ENCODE data around the gene GAST.
"Not testable (repeated sequence)": the region's sequence is repeated elsewhere in the genome, so short reads cannot be mapped to it uniquely, and the experiment has no call there.

GAST gene, protein sequence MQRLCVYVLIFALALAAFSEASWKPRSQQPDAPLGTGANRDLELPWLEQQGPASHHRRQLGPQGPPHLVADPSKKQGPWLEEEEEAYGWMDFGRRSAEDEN

DNA sequence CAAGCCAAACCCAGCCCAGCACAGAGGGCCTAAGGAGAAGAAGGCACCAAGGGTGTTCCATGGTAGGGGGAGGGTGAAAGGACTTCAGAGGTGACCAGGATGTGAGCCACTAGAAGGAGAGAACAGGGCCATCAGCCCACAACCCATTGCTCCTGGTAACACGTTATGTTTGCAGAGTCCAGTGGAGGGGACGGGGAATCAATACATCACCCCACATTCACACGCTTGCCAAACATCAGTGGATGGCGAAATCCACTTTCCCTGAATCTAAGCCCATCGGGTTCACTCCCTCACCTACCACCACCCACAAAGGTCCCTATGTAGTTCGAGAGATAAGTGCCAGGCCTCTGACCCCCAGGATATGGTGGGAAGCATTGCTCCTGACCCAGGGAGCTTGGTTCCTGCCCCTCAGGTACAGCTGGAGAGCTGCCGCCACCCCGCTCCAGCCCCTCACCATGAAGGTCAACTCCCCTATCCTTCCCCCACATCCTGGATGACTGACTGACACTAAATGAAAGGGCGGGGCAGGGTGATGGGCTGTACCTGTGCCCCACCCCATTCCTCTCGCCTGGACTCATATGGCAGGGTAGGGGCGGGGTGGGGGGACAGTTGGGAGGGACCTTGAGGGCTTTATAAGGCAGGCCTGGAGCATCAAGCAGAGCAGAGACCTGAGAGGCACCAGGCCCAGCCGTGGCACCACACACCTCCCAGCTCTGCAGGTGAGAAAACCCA lies at the start of gene GAST:
TSS of gene GAST (plus strand) at position 663 of the 732 bp plus-strand sequence. CDS start 3,106 bp downstream, outside the sequence.
- FAIRE-seq: no peak

DNA sequence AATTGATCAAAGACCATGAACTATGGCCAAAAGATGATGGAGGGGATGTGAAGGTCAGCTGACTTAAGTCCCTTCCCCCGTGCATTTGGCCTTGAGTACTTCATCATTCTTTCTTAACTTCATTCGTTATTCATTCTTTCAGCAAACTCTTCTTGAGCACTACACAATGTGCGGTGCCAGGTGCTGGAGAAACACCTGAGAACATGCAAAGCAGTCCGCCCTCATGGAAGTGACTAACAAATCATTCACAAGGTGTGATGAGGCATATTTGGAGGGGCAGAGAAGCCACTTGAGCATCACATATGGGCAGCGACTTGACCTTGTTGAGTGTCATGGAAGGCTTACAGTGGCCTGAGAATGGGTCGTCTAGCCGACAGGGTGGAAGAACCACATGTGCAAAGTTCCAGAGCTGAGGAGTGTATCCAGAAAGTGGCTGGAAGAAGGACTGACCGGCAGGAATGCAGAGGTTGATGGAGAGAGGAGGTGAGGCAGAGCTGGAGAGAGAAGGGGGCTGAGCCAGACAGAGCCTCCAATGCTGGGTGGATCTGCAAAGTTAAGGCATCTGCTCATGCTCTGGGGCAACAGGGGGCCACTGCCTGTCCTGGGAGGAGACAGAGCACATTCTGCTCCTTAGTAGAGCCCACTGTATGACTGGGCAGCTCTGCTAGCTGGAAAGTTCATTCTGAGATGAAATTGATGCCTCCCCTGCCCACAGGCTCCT lies 48.5 kb upstream of the GAST start:
- no peak for FAIRE-seq

DNA sequence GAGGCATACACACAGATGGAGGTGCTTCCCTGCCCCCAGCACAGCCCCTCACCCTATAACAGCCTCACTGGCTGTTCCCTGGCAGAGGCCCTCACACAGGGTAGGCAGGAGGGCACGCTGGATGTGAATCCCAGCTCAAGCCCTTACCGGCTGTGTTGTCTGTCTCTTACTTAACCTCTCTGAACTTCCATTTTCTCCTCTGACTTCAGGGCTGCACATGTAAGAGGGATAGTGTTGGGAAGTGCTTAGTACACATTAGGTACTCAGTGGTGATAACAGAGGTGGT lies 48.0 kb upstream of the GAST start:
- FAIRE-seq: no peak

DNA sequence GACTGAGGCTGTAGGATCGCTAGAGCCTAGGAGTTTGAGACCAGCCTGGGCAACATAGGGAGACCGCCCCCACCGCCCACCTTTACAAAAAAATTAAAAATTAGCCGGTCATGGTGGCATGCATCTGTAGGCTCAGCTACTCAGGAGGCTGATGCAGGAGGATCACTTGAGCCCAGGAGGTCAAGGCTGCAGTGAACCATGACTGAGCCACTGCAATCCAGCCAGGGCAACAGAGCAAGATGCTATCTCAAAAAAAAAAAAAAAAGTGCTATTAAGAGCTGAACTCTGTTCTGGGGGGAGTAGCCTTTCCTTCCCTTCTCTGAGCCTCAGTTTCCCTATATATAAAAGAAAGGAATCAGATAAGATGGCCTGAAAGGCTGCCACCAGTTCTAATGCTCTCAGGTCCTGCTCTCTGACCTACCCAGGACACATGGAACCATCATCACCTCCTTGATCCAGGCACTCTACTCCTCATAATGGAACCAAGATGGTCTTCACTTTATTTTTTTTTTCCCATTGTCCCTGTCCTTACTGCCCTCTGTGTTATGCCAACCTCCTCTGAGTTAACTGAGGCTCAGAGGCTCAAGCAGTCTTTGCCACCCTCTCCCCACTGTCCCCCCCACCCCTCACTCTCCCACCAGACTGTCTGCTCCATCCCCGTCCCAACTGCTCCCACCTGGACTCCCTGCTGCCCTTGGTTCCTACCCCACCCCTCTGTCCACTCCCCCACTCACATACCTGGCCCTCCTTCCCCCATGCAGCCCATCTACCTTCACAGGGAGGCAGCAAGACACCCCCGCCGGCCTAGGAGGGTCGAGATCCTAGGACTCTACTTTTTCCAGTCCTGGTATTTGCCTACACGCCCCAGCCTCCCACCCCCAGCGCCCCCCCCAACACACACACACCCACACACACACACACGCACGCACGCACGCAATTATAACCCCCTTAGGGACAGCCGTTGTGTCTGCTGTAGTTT lies 47.3 kb upstream of the GAST start:
- no peak for FAIRE-seq

DNA sequence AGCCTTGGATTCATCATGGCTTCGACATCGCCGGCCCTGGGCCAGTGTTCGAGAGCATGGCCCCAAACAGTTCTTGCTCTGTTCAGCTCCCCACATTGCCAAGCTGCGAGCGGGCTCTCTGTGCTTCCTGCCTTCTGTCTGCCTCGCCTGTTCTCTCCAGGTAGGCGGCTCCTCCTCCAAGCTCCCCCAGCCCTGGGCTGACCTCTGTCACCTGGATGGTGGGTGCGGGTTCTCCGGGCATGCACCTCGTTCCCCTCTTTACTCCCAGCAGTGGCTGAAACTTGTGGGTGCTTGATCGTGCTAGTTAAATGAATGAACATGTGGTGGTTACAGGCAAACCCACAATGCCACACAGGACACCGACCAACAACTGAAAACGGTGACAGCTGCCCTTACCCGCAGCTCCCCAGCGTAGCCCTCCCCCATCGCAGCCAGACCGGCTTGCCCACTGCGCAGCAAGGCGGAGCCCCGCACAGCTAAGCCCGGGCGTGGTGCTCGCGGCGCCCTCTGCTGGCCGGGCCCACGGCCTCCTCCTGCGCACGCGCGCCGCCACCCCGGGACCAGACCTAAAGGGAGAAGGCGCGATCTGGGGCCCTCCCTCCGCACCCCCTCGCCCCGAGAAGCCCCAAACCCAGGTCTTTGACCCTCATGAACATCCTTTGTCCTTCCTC lies 46.4 kb upstream of the GAST start:
- no peak for FAIRE-seq

DNA sequence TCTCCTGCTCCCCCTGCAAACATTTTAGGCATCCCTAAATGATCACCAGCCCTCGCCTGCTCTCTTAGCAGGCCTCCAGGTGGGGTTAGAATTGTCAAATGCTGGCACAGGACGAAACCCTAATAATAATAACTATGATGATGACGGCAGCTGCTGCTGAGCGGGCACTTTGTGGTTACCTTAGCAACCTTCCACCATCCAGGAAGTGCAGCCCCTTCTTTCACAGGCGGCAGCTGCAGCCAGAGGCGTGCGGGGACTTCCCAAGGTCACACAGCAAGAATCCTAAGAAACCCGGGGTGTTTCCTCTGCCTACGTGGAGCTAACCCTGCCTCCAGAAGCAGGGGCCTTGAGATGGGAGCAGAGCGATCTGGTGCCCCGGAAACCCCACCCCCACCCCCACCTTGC lies 45.9 kb upstream of the GAST start:
- FAIRE-seq: no peak

DNA sequence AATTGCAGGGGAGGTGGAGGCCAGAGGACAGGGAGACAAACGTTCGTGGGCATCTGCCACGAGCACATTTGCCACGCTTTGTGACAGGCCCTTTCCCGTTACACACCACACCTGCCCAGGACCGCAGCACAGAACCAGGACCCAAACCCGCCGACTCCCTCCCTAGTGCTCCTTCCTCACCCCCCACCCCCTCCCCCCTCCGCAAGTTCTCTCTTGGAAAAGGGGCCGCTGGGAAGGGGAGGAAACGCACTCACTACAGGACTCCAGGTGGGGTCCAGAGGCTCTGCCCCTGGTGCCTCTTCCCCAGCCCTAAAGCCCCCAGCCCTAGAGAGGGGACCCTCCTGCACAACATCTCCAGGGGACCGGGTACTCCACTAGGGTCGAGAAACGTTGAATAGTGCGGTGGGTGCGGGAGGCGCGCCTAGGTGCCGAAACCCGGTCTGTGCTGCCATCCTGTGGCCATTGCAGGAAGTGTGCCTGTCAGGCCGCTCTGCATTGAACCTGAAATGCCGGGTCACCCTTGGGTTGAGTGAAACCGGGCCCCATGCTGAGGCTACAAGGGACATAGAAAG lies 45.3 kb upstream of the GAST start:
- FAIRE-seq: no peak

DNA sequence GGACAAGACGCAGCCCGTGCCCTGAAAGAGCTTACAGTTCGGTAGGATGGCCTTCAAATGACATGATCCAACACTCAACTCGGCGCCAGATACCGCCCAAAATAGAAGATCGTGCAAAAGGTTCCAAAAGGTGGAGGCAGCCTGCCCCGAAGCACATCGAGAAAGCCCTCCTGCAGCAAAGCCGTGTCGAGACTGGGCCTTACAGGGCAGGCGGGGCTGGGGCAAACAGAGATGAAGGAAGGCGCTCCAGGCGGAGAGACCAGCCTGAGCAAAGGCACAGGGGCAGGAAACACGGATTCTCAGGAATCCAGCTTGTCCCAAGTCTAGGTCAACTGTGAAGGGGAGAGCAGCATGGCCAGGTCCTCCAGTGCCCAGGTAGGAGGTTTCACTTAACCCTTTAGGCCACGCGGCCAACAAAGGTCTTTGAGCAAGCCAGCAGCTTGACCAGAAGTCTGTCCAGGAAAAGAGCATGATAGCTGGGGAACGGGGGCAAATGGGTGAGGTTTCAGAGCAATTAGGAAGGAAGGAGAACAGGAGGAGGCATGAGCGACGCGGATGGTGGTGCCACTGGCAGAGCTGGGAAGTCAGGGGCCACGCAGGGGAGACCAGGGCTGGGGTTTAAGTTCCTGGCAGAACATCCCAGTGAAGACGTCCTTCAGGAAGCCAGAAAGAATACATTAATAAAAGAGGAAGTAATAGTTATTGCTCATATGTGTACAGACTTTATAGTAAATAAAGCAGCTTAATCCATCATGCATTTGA lies 44.7 kb upstream of the GAST start:
- no peak for FAIRE-seq

DNA sequence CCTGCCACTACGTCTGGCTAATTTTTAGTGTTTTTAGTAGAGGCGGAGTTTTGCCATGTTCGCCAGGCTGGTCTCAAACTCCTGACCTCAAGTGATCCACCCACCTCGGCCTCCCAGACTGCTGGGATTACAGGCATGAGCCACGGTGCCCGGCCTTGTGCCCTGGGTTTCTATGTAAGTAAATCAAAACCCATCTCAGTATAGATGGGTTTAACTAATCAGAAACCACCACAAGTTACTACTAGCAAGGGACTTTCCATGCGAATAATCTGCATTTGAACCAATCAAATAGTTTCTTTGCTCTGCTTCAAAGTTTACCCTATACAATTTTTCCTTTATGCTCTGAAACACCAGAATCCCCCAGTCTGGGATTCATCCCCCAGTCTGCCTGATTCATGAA lies 40.0 kb upstream of the GAST start:
- FAIRE-seq: no peak

DNA sequence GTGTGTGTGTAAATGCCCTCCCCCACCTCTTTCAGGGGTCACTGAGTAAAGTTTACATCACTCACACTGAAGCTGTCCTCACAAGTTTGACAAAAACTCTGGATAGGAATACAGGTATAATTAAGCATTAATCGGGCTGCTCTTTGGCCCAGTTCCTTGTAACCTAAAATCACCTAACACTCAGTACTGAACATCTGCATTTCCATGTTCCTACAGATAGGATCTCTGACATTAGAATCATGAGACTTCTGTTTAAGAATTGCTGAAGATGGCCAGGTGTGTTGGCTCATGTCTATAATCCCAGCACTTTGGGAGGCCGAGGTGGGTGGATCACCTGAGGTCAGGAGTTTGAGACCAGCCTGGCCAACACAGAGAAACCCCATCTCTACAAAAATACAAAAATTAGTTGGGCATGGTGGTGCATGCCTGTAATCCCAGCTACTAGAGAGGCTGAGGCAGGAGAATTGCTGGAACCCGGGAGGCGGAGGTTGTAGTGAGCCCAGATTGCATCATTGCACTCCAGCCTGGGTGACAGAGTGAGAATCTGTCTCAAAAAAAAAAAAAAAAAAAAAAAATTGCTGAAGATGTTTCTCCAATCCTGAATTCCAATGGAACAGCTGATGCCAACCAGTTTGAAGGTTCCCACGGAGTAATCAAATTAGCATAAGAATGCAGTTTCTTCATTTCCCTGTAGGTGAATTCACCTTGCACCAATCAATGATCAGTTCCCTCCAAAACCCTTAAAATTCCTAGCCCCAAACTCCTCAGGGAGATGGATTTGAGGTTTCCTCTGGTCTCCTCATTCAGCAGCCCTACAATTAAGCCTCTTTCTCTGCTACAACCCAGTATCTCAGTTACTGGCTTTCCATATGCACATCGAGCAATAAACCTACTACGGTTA lies 36.7 kb upstream of the GAST start:
- not testable (repeated sequence) for FAIRE-seq

DNA sequence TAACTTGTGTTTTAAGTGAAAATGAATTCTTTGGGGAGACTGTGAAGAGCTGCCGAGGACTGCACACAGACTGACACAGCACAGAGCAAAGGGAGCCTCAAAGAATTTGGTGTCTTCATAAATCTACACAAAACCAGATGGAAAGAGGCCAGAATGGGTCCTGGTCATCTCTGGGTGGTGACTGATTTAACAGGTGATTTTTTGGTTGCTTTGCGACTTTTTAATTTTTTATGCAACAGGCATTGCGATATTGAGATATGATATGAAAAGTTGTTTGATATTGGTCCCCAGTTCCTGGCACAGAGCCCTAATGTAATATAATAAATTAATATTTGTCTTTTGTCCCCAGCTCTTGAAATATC lies 36.1 kb upstream of the GAST start:
- no peak for FAIRE-seq

DNA sequence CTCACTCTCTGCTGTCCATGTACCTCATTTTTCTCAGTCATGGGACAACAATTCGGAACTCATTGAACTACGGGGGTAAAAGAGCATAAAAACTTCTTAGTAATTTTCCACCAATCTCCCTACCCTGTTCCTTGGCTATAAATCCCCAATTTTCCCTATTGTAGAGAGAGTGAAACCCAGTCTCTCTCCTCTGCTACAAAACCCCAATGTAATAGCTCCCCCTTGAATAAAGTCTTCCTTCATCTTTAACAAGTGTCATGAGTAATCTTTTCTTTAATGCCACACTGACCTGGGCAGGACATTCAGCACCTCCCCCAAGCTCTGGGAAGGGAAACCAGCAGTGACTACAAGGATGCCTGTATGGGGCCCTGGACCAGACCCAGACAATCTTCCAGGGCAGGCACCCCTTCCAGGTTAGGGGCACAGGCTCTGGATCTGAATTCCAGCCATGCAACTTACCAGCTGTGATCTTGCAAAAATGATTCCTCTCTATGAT lies 33.7 kb upstream of the GAST start:
- FAIRE-seq: no peak

DNA sequence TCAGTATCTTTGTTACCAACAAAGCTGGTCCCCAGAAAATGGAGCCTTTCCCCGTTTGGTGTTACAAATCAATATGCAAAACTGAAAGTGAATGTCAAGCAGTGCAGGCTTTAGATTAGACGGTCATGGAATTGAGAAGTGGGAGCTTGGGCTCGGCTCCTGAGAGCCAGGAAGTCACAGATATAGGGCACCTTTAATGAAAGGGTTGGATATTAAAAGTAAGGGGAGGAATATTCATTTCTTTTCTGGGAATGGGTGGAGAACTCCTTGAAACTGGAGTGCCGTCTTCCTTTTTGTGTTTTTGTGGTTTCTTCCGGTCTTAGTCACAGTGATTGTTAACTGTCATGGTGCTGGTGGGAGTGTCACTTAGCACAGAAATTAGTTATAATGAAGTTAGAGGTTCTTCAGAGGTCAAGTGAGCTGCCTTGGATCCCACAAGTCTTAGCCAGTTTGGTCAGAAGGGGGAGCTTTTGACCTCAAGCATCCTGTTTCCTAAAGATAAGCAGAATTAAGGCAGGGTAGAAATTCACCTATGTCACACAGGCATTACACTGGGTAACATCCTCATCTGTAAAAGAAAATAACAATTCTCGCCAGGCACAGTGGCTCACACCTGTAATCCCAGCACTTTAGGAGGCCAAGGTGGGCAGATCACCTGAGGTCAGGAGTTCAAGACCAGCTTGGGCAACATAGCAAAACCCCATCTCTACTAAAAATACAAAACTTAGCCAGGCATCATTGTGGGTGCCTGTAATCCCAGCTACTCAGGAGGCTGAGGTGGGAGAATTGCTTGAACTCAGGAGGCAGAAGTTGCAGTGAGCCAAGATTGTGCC lies 33.0 kb upstream of the GAST start:
- FAIRE-seq: no peak

DNA sequence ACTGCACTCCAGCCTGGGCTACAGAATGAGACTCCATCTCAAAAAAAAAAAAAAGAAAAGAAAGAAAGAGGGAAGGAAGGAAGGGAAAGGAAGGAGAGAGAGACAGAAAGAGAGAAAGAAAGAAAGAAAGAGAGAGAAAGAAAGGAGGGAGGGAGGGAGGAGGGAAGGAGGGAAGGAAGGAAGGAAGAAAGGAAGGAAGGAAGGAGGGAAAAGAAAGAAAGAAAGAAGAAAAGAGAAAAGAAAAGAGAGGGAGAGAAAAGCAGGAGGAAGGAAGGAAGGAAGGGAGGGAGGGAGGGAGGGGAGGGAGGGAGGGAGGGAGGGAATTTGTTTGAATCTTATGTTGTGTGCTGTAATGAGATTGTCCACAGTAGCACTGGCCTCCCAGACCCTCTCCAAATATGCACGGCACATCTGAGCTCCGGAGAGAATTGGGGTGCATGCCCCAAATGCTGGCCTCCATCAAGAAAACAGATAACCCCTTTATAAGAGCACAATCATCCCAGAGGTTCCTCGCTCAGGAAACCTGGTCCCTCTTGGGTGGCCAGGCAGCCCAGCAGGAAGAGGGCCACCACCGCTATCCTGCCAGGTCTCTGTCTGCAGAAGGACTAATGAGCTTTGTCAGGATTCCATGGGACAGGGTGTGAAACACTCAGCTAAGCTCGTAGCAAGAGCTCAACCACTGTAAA lies 32.2 kb upstream of the GAST start:
- no peak for FAIRE-seq

DNA sequence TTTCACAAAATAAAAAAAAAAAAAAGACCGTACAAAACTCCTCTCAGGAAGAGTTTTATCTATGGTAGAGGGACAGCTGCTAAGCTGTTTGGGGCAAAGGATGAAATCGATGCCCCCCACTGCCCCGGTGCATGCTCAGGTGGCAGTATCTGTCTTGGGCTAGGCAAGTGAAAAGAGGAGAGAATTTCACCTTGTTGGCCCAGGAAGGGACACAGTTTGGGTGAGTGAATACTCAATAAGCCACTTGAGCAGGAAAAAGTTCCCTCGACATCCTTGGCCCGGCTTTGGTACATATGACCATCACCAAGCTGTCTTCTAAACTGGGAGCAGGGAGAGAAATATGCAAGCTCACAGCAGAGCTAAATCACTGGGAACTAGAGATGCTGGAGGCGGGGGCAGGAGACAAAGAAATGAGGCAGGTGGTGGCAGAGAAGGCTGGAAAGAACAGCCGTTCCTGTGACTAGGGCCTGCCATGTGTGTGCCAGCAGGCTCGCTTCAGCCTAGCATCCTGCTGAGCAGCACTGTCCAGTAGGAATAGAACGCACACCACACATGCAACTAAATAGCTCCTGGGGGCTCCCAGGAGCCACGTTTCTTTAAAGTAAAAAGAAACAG lies 31.6 kb upstream of the GAST start:
- FAIRE-seq: no peak

DNA sequence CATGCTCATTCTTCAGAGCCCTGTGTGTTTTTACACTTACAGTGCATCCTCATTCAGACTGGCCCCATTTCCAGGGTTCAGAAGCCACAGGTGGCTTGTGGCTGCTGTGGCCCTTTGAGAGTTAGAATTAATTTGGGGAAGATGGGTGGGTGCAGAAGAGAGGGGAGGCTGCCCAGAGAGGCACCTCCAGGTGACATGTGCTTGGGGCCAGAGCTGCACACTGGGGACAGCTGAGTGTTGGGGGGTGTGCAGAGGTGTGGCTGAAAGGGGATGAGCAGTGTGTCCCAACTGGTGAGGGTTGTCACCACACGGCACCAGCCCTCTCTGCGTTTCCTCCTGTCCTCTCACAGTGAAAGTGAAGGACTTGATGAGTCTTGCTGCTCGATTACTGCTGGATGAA lies 30.4 kb upstream of the GAST start:
- no peak for FAIRE-seq

DNA sequence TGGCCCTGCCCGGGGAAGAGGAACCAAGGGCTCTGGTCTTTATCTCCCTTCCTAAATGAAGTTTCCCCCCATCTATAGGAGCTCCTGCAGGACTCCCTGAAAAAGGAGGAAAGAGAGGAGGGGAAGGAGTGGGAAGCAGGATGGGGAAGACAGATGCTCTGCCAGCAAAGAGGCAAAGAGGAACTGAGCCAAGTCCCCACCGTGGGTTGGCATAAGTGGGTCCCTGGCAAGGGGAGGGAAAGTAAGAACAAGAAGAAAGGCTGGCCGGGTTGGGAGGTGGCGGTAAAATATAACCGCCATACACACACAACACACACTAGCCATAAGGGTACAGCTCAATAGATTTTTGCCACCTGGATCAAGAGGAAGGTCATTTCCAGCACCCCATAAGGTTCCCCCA lies 29.5 kb upstream of the GAST start:
- FAIRE-seq: no peak

DNA sequence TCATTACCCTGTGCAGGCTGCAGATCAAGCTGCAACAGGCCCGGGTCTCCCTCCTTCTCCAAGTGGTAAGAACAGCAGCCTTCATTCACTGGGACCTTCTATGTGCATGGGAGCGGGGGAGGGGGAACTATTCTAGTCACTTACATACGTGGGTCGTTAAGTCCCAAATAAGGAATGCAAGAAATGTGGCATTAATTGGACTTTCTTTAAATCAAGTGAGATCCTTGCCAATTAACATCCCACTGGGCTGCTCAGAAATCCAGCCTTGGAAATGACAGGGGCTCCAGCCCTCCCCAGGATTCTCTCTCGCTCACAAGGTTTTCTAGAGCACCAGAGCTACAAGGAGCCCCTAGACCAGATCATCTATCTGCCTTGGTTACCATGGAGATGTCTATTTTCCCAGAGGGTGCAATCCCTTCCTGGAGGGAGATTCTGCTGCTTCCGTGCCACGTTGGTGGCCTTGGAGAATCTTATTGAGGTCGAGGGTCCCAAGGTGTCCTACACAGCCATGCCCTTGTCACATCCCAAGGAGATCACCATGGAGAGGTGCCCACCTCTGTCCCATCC lies 28.6 kb upstream of the GAST start:
- FAIRE-seq: no peak

Measured in islet of Langerhans (tissue), 1 donor.